Measurements from ENCODE around the gene ATRN. TPM values are rescaled to one million over a fixed set of nuclear protein-coding genes. Genes with fewer than 3 reads are reported as not detected.

The ATRN gene
- polyA plus RNA-seq, 1 experiment, result 59.7 TPM

DNA sequence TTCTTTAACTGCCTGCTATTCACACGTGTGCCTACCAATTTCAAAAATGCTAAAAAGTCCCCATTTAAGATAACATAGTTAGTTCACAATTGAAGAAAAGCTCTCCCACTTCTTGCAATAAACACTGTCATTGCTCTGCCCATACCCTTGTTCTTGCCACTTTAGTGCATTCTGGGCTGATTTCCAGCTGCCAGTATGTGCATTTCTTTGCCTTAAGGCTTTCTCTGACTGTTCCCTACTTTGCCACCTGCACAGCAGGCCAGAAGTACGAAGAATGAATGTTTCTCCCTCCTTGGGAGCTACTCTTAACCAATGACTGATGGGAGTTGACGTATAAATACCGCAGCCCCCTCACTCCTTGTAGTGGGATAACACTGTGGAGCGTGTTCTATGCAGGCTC is 16.0 kb upstream of the ATRN start:
- ChIA-PET CTCF (no interaction called here), POLR2A (interaction anchor here (0.7 kb wide), 1 partner anchor 476 kb away, joined by 12 read pairs; no protein-coding TSS in a partner anchor)
- no peaks in the 10 kb centered on the region for H3K9me3 ChIP-seq (ENCODE audit: control insufficient read depth, insufficient read depth, low read length)
- no peak for DNase-seq (ENCODE audit: low read depth, low spot score)
- H3K27ac ChIP-seq (ENCODE audit: low read depth, low read length), result no peak overlapping the region
- no peak overlapping the region for H3K4me3 ChIP-seq (ENCODE audit: low read depth, low read length)
- TF ChIP-seq, protein P1, sequence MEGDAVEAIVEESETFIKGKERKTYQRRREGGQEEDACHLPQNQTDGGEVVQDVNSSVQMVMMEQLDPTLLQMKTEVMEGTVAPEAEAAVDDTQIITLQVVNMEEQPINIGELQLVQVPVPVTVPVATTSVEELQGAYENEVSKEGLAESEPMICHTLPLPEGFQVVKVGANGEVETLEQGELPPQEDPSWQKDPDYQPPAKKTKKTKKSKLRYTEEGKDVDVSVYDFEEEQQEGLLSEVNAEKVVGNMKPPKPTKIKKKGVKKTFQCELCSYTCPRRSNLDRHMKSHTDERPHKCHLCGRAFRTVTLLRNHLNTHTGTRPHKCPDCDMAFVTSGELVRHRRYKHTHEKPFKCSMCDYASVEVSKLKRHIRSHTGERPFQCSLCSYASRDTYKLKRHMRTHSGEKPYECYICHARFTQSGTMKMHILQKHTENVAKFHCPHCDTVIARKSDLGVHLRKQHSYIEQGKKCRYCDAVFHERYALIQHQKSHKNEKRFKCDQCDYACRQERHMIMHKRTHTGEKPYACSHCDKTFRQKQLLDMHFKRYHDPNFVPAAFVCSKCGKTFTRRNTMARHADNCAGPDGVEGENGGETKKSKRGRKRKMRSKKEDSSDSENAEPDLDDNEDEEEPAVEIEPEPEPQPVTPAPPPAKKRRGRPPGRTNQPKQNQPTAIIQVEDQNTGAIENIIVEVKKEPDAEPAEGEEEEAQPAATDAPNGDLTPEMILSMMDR (IDR thresholded peaks at IDR 0.05; ENCODE audit: low read depth, low read length), result no peak
- peaks cover 28% of the 10 kb centered on the region for H3K27me3 ChIP-seq (ENCODE audit: control insufficient read depth, insufficient read depth, low read length)

GRCh38 chr20:3456648-3457047 is 14.2 kb upstream of the ATRN start:
- Histone ChIP-seq H3K9me3 (ENCODE audit: control insufficient read depth, insufficient read depth, low read length) (no peaks in the 10 kb centered on the region), H3K4me3 (ENCODE audit: low read depth, low read length) (no peak overlapping the region), H3K27ac (ENCODE audit: low read depth, low read length) (no peak overlapping the region), H3K27me3 (ENCODE audit: control insufficient read depth, insufficient read depth, low read length) (peaks cover 28% of the 10 kb centered on the region)
- TF ChIP-seq, protein P1 (IDR thresholded peaks at IDR 0.05; ENCODE audit: low read depth, low read length), result no peak
- DNase-seq (ENCODE audit: low read depth, low spot score), result no peak
- CTCF ChIA-PET, result interaction anchor here (0.7 kb wide), 1 partner anchor 121 kb away, joined by 4 read pairs; no protein-coding TSS in a partner anchor
- POLR2A ChIA-PET, result interaction anchor here (1.0 kb wide), 1 partner anchor 14 kb away, joined by 3 read pairs; the partner anchor contains the start of gene ATRN

GRCh38 chr20:3459881-3460307 is 10.9 kb upstream of the ATRN start:
- POLR2A ChIA-PET, result no interaction called here
- TF ChIP-seq, protein P1 (IDR thresholded peaks at IDR 0.05; ENCODE audit: low read depth, low read length), result no peak
- CTCF ChIA-PET, result no interaction called here

DNA sequence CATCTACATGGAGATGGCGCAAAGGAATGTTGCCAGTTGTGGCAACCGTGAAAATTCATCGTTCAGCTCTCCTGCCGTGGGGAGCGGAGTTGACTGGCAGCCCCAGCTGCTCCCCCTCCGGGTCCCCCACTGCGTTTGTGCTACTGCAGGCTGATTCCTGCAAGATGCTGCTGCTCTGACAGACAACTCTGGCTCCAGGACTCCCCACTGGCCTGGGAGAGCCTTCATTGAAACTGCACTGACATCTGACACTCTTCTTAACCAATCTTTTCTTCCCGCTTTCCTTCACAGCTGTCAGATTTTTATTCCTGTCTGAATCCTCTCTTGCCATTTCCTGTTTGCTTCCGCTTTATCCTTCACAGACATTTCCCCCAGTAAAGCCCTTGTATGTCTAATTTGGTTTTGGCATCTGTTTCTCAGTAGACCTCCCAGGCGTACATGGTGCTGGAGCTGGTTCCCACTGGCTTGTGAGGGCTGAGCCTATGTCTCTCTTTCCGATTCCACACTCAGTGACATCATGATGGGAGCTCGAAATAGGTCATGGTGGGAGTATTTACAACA is 9.5 kb upstream of the ATRN start:
- H3K27me3 ChIP-seq (ENCODE audit: control insufficient read depth, insufficient read depth, low read length), result peaks cover 24% of the 10 kb centered on the region
- ChIA-PET POLR2A (interaction anchor here (1.4 kb wide), 1 partner anchor 9 kb away, joined by 6 read pairs; the partner anchor contains the start of gene ATRN), CTCF (no interaction called here)
- no peak overlapping the region for H3K4me3 ChIP-seq (ENCODE audit: low read depth, low read length)
- no peak for DNase-seq (ENCODE audit: low read depth, low spot score)
- H3K27ac ChIP-seq (ENCODE audit: low read depth, low read length), result no peak overlapping the region
- TF ChIP-seq, protein P1 (IDR thresholded peaks at IDR 0.05; ENCODE audit: low read depth, low read length), result no peak
- no peaks in the 10 kb centered on the region for H3K9me3 ChIP-seq (ENCODE audit: control insufficient read depth, insufficient read depth, low read length)

More at GRCh38 chr20:3459881-3460307, 10.9 kb upstream of the ATRN start:
- Histone ChIP-seq H3K4me3 (ENCODE audit: low read depth, low read length) (no peak overlapping the region), H3K9me3 (ENCODE audit: control insufficient read depth, insufficient read depth, low read length) (no peaks in the 10 kb centered on the region), H3K27me3 (ENCODE audit: control insufficient read depth, insufficient read depth, low read length) (peaks cover 22% of the 10 kb centered on the region), H3K27ac (ENCODE audit: low read depth, low read length) (no peak overlapping the region)
- DNase-seq (ENCODE audit: low read depth, low spot score), result no peak

DNA sequence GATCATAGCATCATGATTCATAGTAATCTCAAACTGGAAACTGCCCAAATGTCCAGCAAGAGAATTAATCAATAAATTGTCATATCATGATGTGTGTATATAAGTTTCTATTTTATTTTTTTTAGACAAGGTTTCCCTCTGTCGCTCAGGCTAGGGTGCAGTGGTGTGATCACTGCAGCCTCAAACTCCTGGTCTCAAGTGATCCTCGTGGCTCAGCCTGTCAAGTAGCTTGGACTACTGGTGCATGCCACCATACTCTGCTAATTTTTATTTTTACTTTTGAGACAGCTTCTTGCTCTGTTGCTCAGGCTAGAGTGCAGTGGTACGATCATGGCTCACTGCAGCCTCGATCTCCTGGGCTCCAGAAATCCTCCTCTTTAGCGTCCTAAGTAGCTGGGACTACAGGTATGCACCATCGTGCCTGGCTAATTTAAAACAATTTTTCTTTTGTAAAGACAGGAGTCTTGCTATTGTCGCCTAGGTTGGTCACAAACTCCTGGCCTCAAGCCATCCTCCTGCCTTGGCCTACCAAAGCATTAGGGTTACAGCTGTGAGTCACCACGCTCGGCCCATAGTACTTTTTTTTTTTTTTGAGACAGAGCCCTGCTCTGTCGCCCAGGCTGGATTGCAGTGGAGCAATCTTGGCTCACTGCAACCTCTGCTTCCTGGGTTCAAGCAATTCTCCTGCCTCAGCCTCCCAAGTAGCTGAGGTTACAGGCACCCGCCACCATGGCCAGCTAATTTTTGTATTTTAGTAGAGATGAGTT is 8.7 kb upstream of the ATRN start:
- POLR2A ChIA-PET, result interaction anchor here (1.4 kb wide), 1 partner anchor 9 kb away, joined by 6 read pairs; the partner anchor contains the start of gene ATRN
- CTCF ChIA-PET, result no interaction called here
- Histone ChIP-seq H3K27ac (ENCODE audit: low read depth, low read length) (no peak overlapping the region), H3K4me3 (ENCODE audit: low read depth, low read length) (no peak overlapping the region), H3K9me3 (ENCODE audit: control insufficient read depth, insufficient read depth, low read length) (no peaks in the 10 kb centered on the region), H3K27me3 (ENCODE audit: control insufficient read depth, insufficient read depth, low read length) (peaks cover 23% of the 10 kb centered on the region)
- no peak for DNase-seq (ENCODE audit: low read depth, low spot score)
- TF ChIP-seq, protein P1 (IDR thresholded peaks at IDR 0.05; ENCODE audit: low read depth, low read length), result no peak

All from AG04450 (cell line).